ENCODE results near the gene TMEM120B.
A peak's percentile ranks its signal among the peaks of the same experiment; 100 is the strongest.
"Not testable (repeated sequence)": the region's sequence is repeated elsewhere in the genome, so short reads cannot be mapped to it uniquely, and the experiment has no call there.

TMEM120B gene

DNA sequence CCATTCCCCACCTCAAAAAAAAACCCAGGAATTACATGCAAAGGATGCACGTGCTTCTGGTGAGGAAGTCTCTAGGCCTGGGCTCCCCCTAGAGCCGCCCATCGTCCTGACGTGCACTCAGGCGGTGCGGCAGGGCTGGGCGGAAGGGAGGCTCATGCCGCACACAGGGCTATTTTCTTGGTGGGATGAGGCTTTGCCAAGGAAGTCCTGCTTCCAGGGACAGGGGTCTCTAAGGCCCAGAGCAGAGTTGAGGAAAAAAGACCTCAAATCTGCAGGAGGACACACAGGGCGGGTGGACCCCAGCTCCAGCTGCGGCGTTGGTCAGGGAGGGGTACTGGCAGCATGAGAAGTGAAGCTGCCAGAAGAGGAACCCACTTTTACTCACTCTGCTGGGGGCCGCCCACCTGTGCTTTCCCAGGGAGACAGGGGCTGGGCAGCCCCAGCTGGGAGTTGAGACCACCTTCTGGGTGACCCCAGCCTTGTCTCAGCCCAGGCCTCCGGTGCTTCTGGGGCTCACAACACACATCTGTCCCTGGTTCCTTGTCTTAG, 76.8 kb downstream of the TMEM120B start:
- Histone ChIP-seq H3K4me3 (no peak overlapping the region), H3K27ac (peak overlapping the region in 1 of 2 donors; percentile 68)
- TF ChIP-seq, protein P1, sequence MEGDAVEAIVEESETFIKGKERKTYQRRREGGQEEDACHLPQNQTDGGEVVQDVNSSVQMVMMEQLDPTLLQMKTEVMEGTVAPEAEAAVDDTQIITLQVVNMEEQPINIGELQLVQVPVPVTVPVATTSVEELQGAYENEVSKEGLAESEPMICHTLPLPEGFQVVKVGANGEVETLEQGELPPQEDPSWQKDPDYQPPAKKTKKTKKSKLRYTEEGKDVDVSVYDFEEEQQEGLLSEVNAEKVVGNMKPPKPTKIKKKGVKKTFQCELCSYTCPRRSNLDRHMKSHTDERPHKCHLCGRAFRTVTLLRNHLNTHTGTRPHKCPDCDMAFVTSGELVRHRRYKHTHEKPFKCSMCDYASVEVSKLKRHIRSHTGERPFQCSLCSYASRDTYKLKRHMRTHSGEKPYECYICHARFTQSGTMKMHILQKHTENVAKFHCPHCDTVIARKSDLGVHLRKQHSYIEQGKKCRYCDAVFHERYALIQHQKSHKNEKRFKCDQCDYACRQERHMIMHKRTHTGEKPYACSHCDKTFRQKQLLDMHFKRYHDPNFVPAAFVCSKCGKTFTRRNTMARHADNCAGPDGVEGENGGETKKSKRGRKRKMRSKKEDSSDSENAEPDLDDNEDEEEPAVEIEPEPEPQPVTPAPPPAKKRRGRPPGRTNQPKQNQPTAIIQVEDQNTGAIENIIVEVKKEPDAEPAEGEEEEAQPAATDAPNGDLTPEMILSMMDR (IDR thresholded peaks at IDR 0.05): no peak
- DNase-seq (ENCODE audit: low spot score): no peak

DNA sequence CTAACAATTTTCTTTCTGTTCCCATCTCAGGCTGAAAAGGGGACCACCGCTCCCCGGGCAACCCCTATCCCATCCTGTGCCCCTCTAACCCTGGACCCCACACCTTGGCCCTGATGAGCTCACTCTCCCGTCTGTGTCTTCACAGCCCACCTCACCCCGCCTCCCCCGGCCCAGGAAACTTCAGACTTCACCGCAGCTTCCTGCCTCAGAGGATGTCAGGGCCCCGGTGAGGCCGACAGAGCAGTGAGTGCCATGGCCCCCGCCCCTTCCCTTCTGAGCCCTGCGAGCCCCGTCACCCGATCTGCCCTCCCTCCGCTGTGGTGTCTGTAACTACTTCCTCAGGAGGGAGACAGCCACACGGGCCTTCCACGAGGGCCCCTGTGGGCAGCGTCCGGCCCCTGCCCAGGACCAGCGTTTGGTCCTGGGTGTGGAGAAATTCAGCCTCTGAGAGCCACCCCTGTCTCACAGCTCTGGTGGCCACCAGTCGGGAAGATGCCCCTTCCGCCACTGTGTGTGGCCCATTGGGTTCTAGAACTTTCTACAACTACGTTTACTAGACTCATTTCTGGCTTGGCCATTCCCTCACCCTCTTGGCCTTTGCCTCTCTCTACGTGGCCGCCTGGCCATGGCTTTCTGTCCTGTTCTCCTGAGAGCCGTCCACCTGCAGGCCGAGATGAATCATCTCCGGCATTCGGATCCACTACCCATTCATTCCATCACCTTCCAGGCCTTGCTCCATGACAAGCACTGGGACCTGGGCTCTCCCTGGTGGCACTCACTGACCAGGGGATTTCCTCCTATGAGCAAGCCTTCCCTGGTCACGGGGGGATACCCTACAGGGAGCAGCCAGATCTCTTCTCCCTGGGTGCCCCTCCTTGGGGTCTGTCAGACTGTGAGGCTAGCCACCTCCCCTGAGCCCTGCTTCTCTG, 77.5 kb downstream of the TMEM120B start:
- H3K27ac ChIP-seq: peak overlapping the region in 1 of 2 donors; percentile 68
- no peak overlapping the region for H3K4me3 ChIP-seq
- TF ChIP-seq, protein P1 (IDR thresholded peaks at IDR 0.05): no peak
- no peak for DNase-seq (ENCODE audit: low spot score)

DNA sequence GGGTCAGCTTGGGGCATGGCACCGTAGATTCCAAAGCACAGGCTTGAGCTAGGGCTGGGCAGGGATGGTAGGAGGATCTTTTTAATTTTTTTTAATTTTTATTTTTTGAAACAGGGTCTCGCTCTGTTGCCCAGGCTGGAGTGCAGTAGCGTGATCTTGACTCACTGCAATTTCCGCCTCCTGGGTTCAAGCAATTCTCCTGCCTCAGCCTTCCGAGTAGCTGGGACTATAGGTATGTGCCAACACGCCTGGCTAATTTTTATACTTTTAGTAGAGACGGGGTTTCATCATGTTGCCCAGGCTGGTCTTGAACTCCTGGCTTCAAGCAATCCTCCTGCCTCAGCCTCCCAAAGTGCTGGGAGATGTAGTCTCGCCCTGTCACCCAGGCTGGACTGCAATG, 78.2 kb downstream of the TMEM120B start:
- not testable (repeated sequence) for DNase-seq (ENCODE audit: low spot score); H3K27ac ChIP-seq; H3K4me3 ChIP-seq

DNA sequence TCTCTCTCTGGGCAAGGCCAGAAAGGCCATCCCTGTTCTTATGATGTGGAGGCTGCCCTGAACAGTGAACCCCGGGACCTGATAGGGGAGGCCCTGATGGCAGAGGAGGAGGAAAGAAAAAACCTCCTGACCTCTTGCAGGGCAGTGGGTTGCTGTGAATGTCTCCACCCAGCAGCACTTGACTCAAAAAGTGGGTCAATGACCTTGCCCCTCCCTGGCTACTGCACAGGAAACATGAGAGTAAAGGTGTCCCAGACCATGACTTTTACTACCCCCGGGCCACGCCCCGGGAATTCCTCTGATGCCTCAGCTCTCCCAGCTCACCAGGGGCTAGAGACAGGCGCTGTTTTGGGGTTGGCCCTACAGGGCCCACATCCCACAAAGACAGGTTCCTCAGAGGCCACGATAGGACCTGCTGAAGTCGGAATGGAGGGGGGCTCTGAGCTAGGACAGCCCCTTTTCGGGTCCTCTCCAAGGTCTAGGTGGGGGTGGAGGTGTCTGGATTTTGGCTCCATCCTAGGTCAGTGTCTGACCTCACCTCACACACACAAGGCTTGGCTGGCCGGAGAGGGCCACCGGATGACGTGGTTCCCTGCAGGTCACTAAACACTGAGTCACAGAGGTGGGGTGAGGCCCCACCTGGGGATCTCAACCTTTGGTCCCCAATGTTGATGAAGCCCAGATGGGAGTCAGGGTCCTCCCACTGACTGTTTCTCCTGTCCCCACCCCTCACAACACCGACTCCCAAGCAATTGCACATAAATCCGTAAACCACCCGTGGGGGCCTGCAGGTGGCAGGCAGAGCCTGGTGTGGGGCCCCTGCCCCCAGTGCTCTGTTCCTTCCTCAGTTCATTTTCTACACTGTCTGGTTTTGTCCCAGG, 79.4 kb downstream of the TMEM120B start:
- no peak overlapping the region for H3K4me3 ChIP-seq
- no peak for DNase-seq (ENCODE audit: low spot score)
- no peak overlapping the region for H3K27ac ChIP-seq
- TF ChIP-seq, protein P1 (IDR thresholded peaks at IDR 0.05): no peak

DNA sequence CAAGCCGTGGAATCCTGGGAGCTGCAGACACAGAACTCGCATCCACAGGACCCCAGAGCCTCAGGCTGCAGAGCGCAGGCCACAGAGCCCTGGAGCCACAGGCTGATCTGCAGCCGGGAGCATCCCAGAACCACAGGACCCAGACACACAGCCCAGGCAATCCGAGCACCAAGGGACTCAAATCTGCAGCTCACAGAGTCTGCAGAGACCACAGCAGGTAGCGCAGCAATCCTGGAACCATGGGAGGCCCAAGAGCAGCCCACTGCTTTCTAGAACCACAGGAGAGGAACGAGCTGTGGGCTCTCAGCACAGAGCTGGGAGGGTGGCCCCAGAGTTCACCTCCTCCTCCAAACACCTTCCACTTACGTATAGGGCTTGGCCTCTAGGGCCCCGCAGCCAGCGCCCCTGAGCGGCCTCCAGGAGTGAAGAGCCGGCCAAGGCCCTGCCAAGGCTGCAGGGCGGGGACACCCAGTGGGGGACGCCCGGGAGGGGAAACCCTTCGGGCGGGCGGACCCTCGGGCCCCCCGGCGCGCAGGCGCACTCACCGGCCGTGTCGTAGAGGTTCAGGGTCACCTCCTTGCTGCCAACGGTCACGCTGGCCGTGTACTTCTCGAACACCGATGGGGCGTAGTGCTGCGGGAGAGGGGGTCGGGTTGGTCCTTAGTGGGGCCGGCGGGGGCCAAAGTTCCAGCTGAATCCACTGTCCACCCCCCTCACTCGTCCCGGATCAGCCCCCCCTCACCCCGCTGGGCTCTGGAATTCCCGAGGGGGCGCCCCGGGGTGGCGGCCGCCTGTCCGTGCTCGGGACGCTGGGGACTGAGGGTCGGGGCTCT, 80.3 kb downstream of the TMEM120B start:
- TF ChIP-seq, protein P1 (IDR thresholded peaks at IDR 0.05): no peak
- H3K4me3 ChIP-seq: peak overlapping the region; percentile 69
- H3K27ac ChIP-seq: peak overlapping the region in 1 of 2 donors; percentile 36
- no peak for DNase-seq (ENCODE audit: low spot score)

DNA sequence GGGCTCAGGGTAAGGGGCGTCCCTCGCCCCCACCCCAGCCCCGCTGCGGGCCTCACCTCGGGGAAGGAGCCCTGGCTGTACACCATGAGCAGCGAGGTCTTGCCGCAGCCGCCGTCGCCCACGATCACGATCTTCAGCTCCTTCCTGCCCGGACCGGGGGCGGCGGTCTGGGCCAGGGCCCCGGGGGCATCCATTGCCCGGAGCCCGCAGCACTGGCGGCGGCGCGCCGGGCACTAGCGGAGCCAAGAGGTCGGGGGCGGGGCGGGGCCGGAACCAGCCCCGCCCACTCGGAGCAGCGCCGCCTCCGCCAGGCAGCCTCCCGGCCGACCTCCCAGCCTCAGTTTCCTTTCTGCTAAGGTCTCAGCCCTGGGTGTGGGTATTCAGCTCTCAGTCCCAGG, 80.9 kb downstream of the TMEM120B start, which contains the start of gene RHOF:
TSS of gene RHOF (minus strand) at position 249 of the 398 bp plus-strand sequence. CDS start at position 194, 55 bp downstream.
- peak within 1 kb of the TSS; percentile 78 to 100 for H3K27ac ChIP-seq

More for the DNA sequence above, 80.9 kb downstream of the TMEM120B start, which contains the start of gene RHOF:
- TF ChIP-seq, protein P1 (IDR thresholded peaks at IDR 0.05): no peak
- peak within 1 kb of the TSS; percentile 69 for H3K4me3 ChIP-seq
- DNase-seq (ENCODE audit: low spot score): no peak
